GM23338 (cell line): ENCODE measurements around the gene KLHL25. TPM values are rescaled to one million over a fixed set of nuclear protein-coding genes. Genes with fewer than 3 reads are reported as not detected.

Source experiments
- ATAC-seq: fragments of 200-7000 bp; cut with Tn5 transposase; 3 replicates; pipeline ENCODE4 v1.9.1; 2020
- DNase-seq: peaks from one replicate; pipeline ENCODE4 v3.0.0-alpha.2; 2015; ENCODE audit warnings: low spot score
- H2AFZ ChIP-seq: fragments of 200-600 bp; sonication (generic); 2 replicates; pipeline ENCODE4 v1.8.0; 2016; ENCODE audit warnings: antibody characterized with exemption, mild to moderate bottlenecking, moderate library complexity
- H3F3A ChIP-seq: fragments of 200-600 bp; sonication (generic); replicated peaks from 2 replicates; pipeline ENCODE4 v1.8.0; 2017; ENCODE audit warnings: antibody characterized with exemption, mixed run types, low read depth
- H3K27ac ChIP-seq: fragments of 200-600 bp; sonication (generic); 2 replicates; pipeline ENCODE4 v1.6.1; 2016; ENCODE audit warnings: low read depth
- H3K27me3 ChIP-seq: fragments of 200-600 bp; sonication (generic); 2 replicates; pipeline ENCODE4 v1.8.0; 2016; ENCODE audit warnings: mild to moderate bottlenecking, mixed run types, moderate library complexity; ENCODE audit not compliant: insufficient read depth
- H3K36me3 ChIP-seq: fragments of 200-600 bp; sonication (generic); 2 replicates; pipeline ENCODE4 v1.8.0; 2016; ENCODE audit warnings: mild to moderate bottlenecking; ENCODE audit not compliant: insufficient read depth
- H3K4me1 ChIP-seq: fragments of 200-600 bp; sonication (generic); 2 replicates; pipeline ENCODE4 v1.8.0; 2016; ENCODE audit warnings: mild to moderate bottlenecking, moderate library complexity; ENCODE audit not compliant: insufficient read depth
- H3K4me2 ChIP-seq: fragments of 200-600 bp; sonication (generic); 2 replicates; pipeline ENCODE4 v1.7.1; 2017; ENCODE audit warnings: mixed run types
- H3K4me3 ChIP-seq: fragments of 200-600 bp; sonication (generic); 2 replicates; pipeline ENCODE4 v1.6.1; 2016; ENCODE audit warnings: mixed run types
- H3K79me2 ChIP-seq: fragments of 200-600 bp; sonication (generic); replicated peaks from 2 replicates; pipeline ENCODE4 v1.8.0; 2017; ENCODE audit warnings: mild to moderate bottlenecking; ENCODE audit not compliant: insufficient read depth
- H3K9me2 ChIP-seq: fragments of 200-600 bp; sonication (generic); 2 replicates; pipeline ENCODE4 v1.8.0; 2017; ENCODE audit not compliant: insufficient read depth
- H4K20me1 ChIP-seq: fragments of 200-600 bp; sonication (generic); replicated peaks from 2 replicates; pipeline ENCODE4 v1.8.0; 2017; ENCODE audit warnings: mild to moderate bottlenecking; ENCODE audit not compliant: insufficient read depth
- H3K27ac Mint-ChIP-seq: 2 replicates; pipeline ENCODE4 v1.8.0; 2020; ENCODE audit warnings: inconsistent platforms, mild to moderate bottlenecking, moderate library complexity, mixed read lengths
- H3K27me3 Mint-ChIP-seq: 3 replicates; pipeline ENCODE4 v1.8.0; 2022; ENCODE audit warnings: low read depth, mild to moderate bottlenecking, moderate library complexity, mixed read lengths, inconsistent platforms; ENCODE audit not compliant: insufficient read depth, poor library complexity
- H3K36me3 Mint-ChIP-seq: 3 replicates; pipeline ENCODE4 v1.8.0; 2021; ENCODE audit warnings: low read depth, mild to moderate bottlenecking, inconsistent platforms, moderate library complexity, mixed read lengths
- H3K4me1 Mint-ChIP-seq: 3 replicates; pipeline ENCODE4 v1.8.0; 2020; ENCODE audit warnings: mild to moderate bottlenecking, inconsistent platforms, mixed read lengths
- H3K4me3 Mint-ChIP-seq: 3 replicates; pipeline ENCODE4 v1.8.0; 2021; ENCODE audit warnings: moderate library complexity, mild to moderate bottlenecking, inconsistent platforms, mixed read lengths
- H3K9me3 Mint-ChIP-seq: 3 replicates; pipeline ENCODE4 v1.8.0; 2020; ENCODE audit warnings: moderate library complexity, mild to moderate bottlenecking, inconsistent platforms, mixed read lengths
- CTCF ChIP-seq, 2 experiments: fragments of 200-600 bp in 1 of 2; sonication (generic) in 1 of 2; conservative IDR thresholded peaks; 2 replicates each; pipeline versions ENCODE4 v1.5.1 to v1.6.1; 2016 to 2017; ENCODE audit warnings: antibody characterized with exemption in 2 of 2, low read depth in 2 of 2, mild to moderate bottlenecking in 2 of 2, moderate library complexity in 1 of 2
- EZH2 ChIP-seq: fragments of 200-600 bp; sonication (generic); IDR thresholded peaks from one replicate; pipeline ENCODE4 v1.8.0; 2017; ENCODE audit warnings: antibody characterized with exemption, mild to moderate bottlenecking, low read depth; ENCODE audit not compliant: unreplicated experiment
- JUNB ChIP-seq: IDR thresholded peaks from one replicate; pipeline ENCODE4 v1.6.1; 2016; ENCODE audit warnings: antibody characterized with exemption; ENCODE audit not compliant: unreplicated experiment
- NANOG ChIP-seq: IDR thresholded peaks from 2 replicates; pipeline ENCODE4 v1.6.1; 2016; ENCODE audit warnings: antibody characterized with exemption, borderline replicate concordance
- REST ChIP-seq: IDR thresholded peaks from one replicate; pipeline ENCODE4 v1.6.1; 2018; ENCODE audit warnings: antibody characterized with exemption; ENCODE audit not compliant: unreplicated experiment
- STAT1 ChIP-seq: IDR thresholded peaks from one replicate; pipeline ENCODE4 v1.6.1; 2016; ENCODE audit warnings: antibody characterized with exemption; ENCODE audit not compliant: unreplicated experiment
- ZNF462 ChIP-seq: fragments of 250-450 bp; sonication (Bioruptor Pico); IDR thresholded peaks from 2 replicates; pipeline ENCODE4 v1.5.0; 2020; ENCODE audit warnings: mild to moderate bottlenecking, moderate library complexity
- polyA plus RNA-seq: library from polyadenylated mRNA; unstranded; fragments of >200 nt; fragmentation: Nextera tagmentation; extraction: Ambion mirVana; gene quantifications from 2 replicates; pipeline ENCODE4 v1.2.1, GENCODE V29; 2016
- total RNA-seq: library from RNA; depleted of rRNA; stranded (reverse); fragments of >200 nt; shearing (Covaris generic); gene quantifications from 2 replicates; pipeline ENCODE4 v1.2.3, GENCODE V29; 2014

The KLHL25 gene
- total and polyA plus RNA-seq, 2 experiments from 2014 or later: 5.2 to 28.5 TPM

GRCh38 chr15:85733416-85733815 lies 61.3 kb downstream of the KLHL25 start:
- Mint-ChIP-seq H3K36me3 (peaks cover 78% of the 10 kb centered on the region), H3K27me3 (peaks cover 3% of the 10 kb centered on the region), H3K4me3 (no peak overlapping the region), H3K27ac (no peak overlapping the region), H3K4me1 (no peaks in the 10 kb centered on the region), H3K9me3 (peaks cover 27% of the 10 kb centered on the region)
- Histone ChIP-seq H3K4me3 (no peak overlapping the region), H4K20me1 (peaks cover 3% of the 10 kb centered on the region; the same call in 1 of the 2 replicates), H3K9me2 (no peaks in the 10 kb centered on the region), H3K27ac (no peak overlapping the region), H3K4me2 (no peak overlapping the region), H3F3A (0 out of 2 replicates have a peak, but pooled peaks cover 7% of the 10 kb centered on the region), H3K27me3 (no peaks in the 10 kb centered on the region), H2AFZ (no peak overlapping the region), H3K79me2 (no peaks in the 10 kb centered on the region), H3K36me3 (peaks cover 27% of the 10 kb centered on the region; the same call in 1 of the 2 replicates), H3K4me1 (no peaks in the 10 kb centered on the region)
- TF ChIP-seq JUNB: no peak
- DNase-seq (no peak), ATAC-seq (no peak)

GRCh38 chr15:85730001-85730820 lies 64.5 kb downstream of the KLHL25 start:
- DNase-seq: peak; percentile 83

More at GRCh38 chr15:85730001-85730820, 64.5 kb downstream of the KLHL25 start:
- Histone ChIP-seq H3K27me3 (no peaks in the 10 kb centered on the region), H3K4me3 (no peak overlapping the region), H3K4me1 (no peaks in the 10 kb centered on the region), H3F3A (0 out of 2 replicates have a peak, but pooled peaks cover 7% of the 10 kb centered on the region), H3K79me2 (no peaks in the 10 kb centered on the region), H3K4me2 (no peak overlapping the region), H3K36me3 (peaks cover 24% of the 10 kb centered on the region; the same call in 1 of the 2 replicates), H3K9me2 (no peaks in the 10 kb centered on the region), H2AFZ (no peak overlapping the region), H4K20me1 (peaks cover 3% of the 10 kb centered on the region; the same call in 1 of the 2 replicates), H3K27ac (peak overlapping the region; percentile 64; the same call in 1 of the 2 replicates)
- Mint-ChIP-seq H3K27ac (no peak overlapping the region), H3K36me3 (peaks cover 59% of the 10 kb centered on the region), H3K27me3 (no peaks in the 10 kb centered on the region), H3K9me3 (peaks cover 27% of the 10 kb centered on the region), H3K4me3 (no peak overlapping the region), H3K4me1 (no peaks in the 10 kb centered on the region)
- ATAC-seq: peak; percentile 76
- TF ChIP-seq CTCF (conservative IDR thresholded peaks at IDR 0.05; ENCODE audit: low read depth in 2 of 2): peak; percentile 76 to 84
- TF ChIP-seq EZH2: no peak
- TF ChIP-seq REST: no peak
- TF ChIP-seq NANOG: no peak
- no peak for TF ChIP-seq STAT1
- no peak for TF ChIP-seq ZNF462 (CRISPR knock-in tag)
